Stimulated activated naive B cell treated with anti-CD40 and anti-IgM and Interleukin-4, amounts not matched to agents 10 μg/mL and 1 μg/mL and 100 μg/mL, for 72 hours (primary cell): ENCODE results near the gene DNER.

Experiments
- ATAC-seq, 2 donors: fragments of 150-1000 bp; cut with Tn5 transposase; replicated peaks; 2 replicates each; pipeline ENCODE4 v1.10.0; 2021; ENCODE audit warnings: moderate library complexity in 1 of 2
- DNase-seq: peaks from one replicate; pipeline ENCODE4 v3.0.0; 2021
- H3K27ac Mint-ChIP-seq: one replicate; pipeline ENCODE4 v1.8.0; 2022; ENCODE audit warnings: mild to moderate bottlenecking, mixed read lengths
- H3K27me3 Mint-ChIP-seq, 2 donors: one replicate each; pipeline ENCODE4 v1.8.0; 2022; ENCODE audit warnings: mixed read lengths in 2 of 2
- H3K36me3 Mint-ChIP-seq, 2 donors: one replicate each; pipeline ENCODE4 v1.8.0; 2022; ENCODE audit warnings: mixed read lengths in 2 of 2, mild to moderate bottlenecking in 1 of 2
- H3K4me1 Mint-ChIP-seq, 2 donors: one replicate each; pipeline ENCODE4 v1.8.0; 2022; ENCODE audit warnings: mixed read lengths in 2 of 2, mild to moderate bottlenecking in 1 of 2
- H3K4me3 Mint-ChIP-seq, 2 donors: one replicate each; pipeline ENCODE4 v1.8.0; 2022; ENCODE audit warnings: mild to moderate bottlenecking in 2 of 2, mixed read lengths in 2 of 2, moderate library complexity in 1 of 2
- H3K9me3 Mint-ChIP-seq, 2 donors: one replicate each; pipeline ENCODE4 v1.8.0; 2022; ENCODE audit warnings: mixed read lengths in 2 of 2, mild to moderate bottlenecking in 1 of 2

The DNER gene

DNA sequence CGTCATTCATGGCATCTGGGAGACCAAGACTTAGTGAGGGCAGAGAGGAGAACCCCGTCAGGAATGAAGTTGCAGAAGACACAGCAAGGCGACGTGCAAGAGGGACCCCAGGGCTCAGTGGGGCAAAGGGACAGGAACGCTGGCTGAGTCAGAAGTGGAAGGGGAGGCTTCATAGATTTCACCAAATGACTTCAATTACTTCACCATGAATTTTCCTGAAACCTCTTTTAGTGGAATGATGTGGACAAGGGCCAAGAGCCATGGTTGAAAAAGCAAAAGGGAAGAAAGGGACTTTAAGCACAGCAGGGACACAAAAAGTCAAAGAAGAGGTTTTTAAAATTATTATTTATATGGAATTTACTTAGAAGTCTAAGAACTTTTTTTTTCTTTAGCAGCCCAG is 301.7 kb downstream of the DNER start:
- no peak overlapping the region for H3K4me3 Mint-ChIP-seq
- H3K9me3 Mint-ChIP-seq, result peaks cover 0 to 9% of the 10 kb centered on the region in 2 donors
- H3K27ac Mint-ChIP-seq, result no peak overlapping the region
- H3K36me3 Mint-ChIP-seq, result no peaks in the 10 kb centered on the region
- DNase-seq (no peak), ATAC-seq (no peak)
- peaks cover 7 to 8% of the 10 kb centered on the region in 2 donors for H3K27me3 Mint-ChIP-seq
- H3K4me1 Mint-ChIP-seq, result peaks cover 9 to 20% of the 10 kb centered on the region in 2 donors

DNA sequence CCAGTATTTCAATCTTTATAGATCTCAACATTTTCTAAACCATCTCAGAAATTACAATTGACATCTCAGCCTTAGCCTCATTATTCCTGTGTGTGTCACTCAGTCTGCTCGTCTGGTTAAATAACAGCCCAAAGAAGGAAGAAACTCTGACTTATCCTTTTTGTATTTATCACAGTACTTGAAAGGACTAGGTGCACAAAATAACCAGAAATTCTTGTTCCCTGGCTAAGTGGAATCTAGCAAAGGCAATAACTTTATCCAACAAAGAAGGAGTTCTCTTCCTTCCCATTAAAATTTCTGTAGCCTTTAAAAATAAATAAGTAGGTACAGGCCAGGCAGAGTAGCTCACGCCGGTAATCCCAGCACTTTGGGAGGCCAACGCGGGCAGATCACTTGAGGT is 303.4 kb downstream of the DNER start:
- Mint-ChIP-seq H3K27me3 (peaks cover 7 to 8% of the 10 kb centered on the region in 2 donors), H3K9me3 (peaks cover 0 to 9% of the 10 kb centered on the region in 2 donors), H3K36me3 (no peaks in the 10 kb centered on the region), H3K4me3 (no peak overlapping the region), H3K27ac (no peak overlapping the region), H3K4me1 (peaks cover 2 to 3% of the 10 kb centered on the region in 2 donors)
- DNase-seq, result no peak
- ATAC-seq, result no peak

DNA sequence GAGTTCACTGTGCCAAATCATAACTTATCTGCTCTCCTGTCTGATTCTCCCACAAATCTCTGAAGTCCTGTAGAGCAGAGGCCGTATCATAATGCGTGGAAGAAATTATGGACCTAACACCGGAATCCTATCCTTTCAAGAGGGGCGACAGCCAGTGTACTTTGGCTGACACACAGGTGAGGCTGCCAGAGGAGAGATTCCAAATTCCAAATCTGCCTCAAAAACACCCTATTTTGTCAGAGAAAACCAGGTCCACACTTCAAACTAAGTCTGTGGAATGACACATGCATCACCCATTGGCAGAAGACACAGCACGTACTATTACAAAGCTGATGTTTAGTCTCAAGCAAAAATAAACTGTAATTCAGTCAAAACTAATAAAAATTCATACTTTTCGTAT is 304.1 kb downstream of the DNER start:
- H3K27ac Mint-ChIP-seq, result no peak overlapping the region

DNA sequence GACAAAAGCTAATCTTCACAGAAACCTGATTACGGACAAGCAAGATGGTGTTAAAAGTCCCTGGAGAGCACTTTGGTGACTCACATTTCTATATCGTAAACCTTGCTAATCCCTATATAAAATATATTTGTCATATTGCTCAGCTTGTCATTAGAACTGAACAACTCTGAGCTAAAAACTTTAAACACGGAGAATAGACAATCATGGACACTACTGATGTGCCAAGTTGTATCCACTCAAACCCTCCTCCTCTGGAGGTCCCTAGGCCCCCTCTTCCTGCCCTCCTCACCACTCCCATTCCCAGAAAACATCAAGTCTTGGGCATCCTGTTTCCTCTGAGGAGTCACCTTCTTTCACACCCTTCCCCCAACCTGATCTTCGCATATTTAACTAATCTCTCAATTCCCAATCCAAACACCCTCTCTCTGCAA is 304.6 kb downstream of the DNER start:
- H3K4me1 Mint-ChIP-seq, result no peaks in the 10 kb centered on the region
- peaks cover 7 to 8% of the 10 kb centered on the region in 2 donors for H3K27me3 Mint-ChIP-seq
- no peak overlapping the region for H3K27ac Mint-ChIP-seq
- no peak for ATAC-seq
- H3K4me3 Mint-ChIP-seq, result no peak overlapping the region
- H3K36me3 Mint-ChIP-seq, result no peaks in the 10 kb centered on the region
- DNase-seq, result no peak
- peaks cover 0 to 7% of the 10 kb centered on the region in 2 donors for H3K9me3 Mint-ChIP-seq

More for the DNA sequence above, 304.1 kb downstream of the DNER start:
- Mint-ChIP-seq H3K36me3 (no peaks in the 10 kb centered on the region), H3K4me3 (no peak overlapping the region), H3K9me3 (peaks cover 0 to 7% of the 10 kb centered on the region in 2 donors), H3K4me1 (no peaks in the 10 kb centered on the region), H3K27me3 (peaks cover 7 to 8% of the 10 kb centered on the region in 2 donors)
- DNase-seq, result no peak
- ATAC-seq, result no peak

DNA sequence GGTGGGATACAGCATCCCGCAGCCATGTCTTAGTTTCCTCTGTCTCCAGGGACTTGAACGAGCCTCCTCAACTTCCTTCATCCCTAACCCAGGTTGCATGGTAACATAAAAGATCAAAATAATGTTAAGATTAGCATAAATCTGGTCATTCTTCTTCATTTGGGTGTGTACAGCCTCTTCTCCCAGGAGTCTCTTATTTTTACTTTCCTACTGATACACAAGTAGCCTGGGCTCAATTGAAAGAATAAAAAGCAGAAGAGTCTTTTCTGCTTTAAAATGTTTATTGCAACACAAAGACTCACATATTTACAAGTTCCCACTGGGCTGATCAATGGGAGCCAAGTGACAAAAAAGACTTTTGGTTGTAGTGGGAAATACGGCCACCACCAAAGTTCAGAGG is 305.4 kb downstream of the DNER start:
- no peak overlapping the region for H3K27ac Mint-ChIP-seq
- no peaks in the 10 kb centered on the region for H3K36me3 Mint-ChIP-seq
- no peak overlapping the region for H3K4me3 Mint-ChIP-seq
- peaks cover 1 to 4% of the 10 kb centered on the region in 2 donors for H3K9me3 Mint-ChIP-seq
- peaks cover 7 to 8% of the 10 kb centered on the region in 2 donors for H3K27me3 Mint-ChIP-seq
- no peaks in the 10 kb centered on the region for H3K4me1 Mint-ChIP-seq
- ATAC-seq (no peak), DNase-seq (no peak)

DNA sequence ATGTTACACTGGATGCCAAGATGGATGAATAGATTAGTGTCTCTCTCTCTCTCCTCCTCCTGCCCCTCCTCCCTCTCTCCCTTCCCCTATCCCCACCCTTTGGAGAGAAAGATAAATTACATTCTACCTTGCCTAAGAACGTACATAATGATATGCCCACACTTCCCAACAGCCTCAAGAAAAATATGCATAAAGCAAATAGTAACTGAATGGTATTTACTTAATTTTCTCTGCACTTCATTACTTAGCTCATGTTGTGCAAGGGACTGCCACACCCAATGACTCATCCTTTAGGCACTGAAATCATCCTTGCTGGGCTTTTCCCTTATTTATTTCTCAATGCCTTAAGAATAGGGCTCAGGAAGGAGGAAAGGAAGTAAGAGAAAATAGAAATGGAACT is 306.0 kb downstream of the DNER start:
- Mint-ChIP-seq H3K27ac (no peak overlapping the region), H3K4me3 (no peak overlapping the region), H3K4me1 (no peaks in the 10 kb centered on the region), H3K27me3 (peaks cover 7 to 8% of the 10 kb centered on the region in 2 donors), H3K36me3 (no peaks in the 10 kb centered on the region), H3K9me3 (peaks cover 7 to 8% of the 10 kb centered on the region in 2 donors)
- DNase-seq (no peak), ATAC-seq (no peak)

DNA sequence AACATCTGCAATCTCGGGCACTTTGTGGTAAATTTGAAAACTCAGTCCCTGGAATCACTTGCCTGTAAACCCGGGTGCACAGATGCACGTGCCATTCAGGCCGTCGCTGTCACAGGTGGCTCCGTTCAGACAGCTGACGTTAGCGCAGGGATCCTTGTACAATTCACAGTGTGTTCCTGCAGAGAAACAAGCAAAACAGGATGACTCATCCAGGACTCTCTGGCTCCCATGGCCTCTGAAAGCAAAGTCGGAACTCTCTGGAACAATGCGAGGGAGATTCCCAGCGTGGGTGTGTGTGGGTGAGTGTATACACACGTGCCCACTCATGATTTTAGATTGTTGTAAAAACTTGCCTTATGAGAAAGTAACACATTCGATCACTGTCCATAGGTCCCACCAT is 307.2 kb downstream of the DNER start:
- H3K4me3 Mint-ChIP-seq, result no peak overlapping the region
- H3K27me3 Mint-ChIP-seq, result peaks cover 7 to 8% of the 10 kb centered on the region in 2 donors
- no peak overlapping the region for H3K27ac Mint-ChIP-seq
- H3K4me1 Mint-ChIP-seq, result no peaks in the 10 kb centered on the region
- H3K9me3 Mint-ChIP-seq, result peaks cover 7 to 8% of the 10 kb centered on the region in 2 donors
- H3K36me3 Mint-ChIP-seq, result no peaks in the 10 kb centered on the region
- no peak for ATAC-seq
- DNase-seq, result no peak

DNA sequence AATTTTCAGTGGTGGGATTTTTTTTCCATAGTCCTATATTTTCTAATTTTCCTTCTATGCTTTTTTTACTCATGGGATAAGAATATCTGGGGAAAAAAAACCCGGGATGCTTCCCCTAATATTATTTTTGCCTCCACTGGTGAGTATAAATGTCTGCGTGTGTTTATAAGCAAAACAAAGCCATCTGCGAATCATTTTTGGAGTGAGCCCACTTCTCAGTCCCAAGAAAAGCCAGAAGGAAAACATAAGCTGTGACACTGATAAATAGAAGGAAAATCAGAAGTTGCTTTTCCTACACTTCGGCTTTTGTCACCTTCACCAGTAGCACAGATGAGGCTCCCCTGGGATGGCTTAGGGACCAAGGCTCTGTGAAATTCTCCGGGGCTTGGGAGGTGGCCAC is 308.6 kb downstream of the DNER start:
- Mint-ChIP-seq H3K4me1 (no peaks in the 10 kb centered on the region), H3K9me3 (peaks cover 7 to 8% of the 10 kb centered on the region in 2 donors), H3K36me3 (no peaks in the 10 kb centered on the region), H3K4me3 (no peak overlapping the region), H3K27me3 (peaks cover 7 to 8% of the 10 kb centered on the region in 2 donors), H3K27ac (no peak overlapping the region)
- DNase-seq (no peak), ATAC-seq (no peak)

DNA sequence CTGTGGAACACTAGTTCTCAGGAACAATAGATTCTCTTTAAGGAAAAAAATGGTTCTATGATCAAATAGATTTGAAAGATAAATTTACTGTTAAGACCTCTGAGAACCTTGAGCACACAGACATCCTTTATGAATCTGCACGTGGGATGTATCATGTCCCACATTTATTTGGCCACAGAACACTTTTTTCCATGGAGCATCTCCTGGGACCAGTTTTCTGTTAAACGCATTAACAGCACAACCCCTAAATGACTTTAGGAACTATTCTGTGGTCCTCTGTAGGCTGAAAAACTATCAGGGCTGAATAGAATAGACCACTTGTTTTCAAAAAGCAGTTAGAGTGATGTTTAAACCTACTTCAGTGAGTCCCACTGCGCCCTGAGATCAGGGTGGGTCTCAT is 311.1 kb downstream of the DNER start:
- no peak for ATAC-seq
- Mint-ChIP-seq H3K27ac (no peak overlapping the region), H3K27me3 (no peaks in the 10 kb centered on the region), H3K4me3 (no peak overlapping the region), H3K9me3 (peaks cover 4 to 7% of the 10 kb centered on the region in 2 donors), H3K4me1 (no peaks in the 10 kb centered on the region), H3K36me3 (no peaks in the 10 kb centered on the region)
- DNase-seq, result no peak

DNA sequence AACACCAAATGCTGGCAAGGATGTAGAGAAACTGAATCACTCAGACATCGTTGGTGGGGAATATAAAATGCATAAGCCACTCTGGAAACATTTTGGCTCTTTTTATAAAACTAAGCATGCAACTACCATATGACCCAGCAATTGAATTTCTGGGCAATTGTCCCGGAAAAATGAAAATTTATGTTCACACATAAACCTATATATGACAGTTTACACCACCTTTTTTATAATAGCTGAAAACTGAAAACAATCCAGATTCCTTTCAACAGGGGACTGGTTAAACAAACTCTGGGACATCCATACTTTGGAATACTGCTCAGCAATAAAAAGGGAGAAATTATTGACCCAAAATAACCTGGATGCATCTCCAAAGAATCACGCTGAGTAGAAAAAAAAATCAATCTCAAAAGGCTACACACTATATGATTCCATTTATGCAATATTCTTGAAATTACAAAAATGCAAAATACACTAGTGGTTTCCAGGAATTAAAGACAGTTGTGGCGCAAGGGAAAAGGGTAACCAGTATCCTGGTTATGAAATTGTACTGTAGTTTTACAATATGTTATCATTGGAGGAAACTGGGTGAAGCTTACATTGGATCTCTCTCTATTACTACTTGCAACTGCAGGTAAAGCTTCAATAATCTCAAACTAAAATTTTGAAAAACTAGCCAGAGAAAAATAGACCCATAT is 313.0 kb downstream of the DNER start:
- Mint-ChIP-seq H3K36me3 (no peaks in the 10 kb centered on the region), H3K9me3 (peaks cover 10 to 12% of the 10 kb centered on the region in 2 donors), H3K27ac (no peak overlapping the region), H3K4me3 (no peak overlapping the region), H3K27me3 (peaks cover 0 to 5% of the 10 kb centered on the region in 2 donors), H3K4me1 (no peaks in the 10 kb centered on the region)
- no peak for ATAC-seq
- DNase-seq, result no peak

DNA sequence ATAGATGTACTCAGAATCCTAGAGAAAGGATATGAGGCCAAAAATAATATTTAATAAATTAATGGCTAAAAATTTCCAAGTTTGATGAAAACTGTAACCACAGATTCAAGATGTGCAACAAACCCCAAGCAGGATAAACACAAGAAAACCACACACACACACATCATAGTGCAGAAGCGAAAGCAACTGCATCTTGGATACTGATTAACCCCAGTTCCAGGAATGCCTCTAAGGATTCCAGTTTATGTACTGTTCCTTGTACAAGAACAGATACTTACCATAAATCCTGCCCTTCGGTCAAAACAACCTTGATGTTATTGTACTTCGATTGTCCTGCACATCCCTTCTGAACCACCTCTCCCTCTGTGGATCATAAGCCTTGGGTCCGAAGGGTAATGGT is 320.4 kb downstream of the DNER start:
- peaks cover 16% of the 10 kb centered on the region in 2 donors for H3K9me3 Mint-ChIP-seq
- no peaks in the 10 kb centered on the region for H3K36me3 Mint-ChIP-seq
- H3K4me1 Mint-ChIP-seq, result no peaks in the 10 kb centered on the region
- no peak for ATAC-seq
- H3K27ac Mint-ChIP-seq, result no peak overlapping the region
- DNase-seq, result no peak
- H3K4me3 Mint-ChIP-seq, result no peak overlapping the region
- peaks cover 0 to 5% of the 10 kb centered on the region in 2 donors for H3K27me3 Mint-ChIP-seq

DNA sequence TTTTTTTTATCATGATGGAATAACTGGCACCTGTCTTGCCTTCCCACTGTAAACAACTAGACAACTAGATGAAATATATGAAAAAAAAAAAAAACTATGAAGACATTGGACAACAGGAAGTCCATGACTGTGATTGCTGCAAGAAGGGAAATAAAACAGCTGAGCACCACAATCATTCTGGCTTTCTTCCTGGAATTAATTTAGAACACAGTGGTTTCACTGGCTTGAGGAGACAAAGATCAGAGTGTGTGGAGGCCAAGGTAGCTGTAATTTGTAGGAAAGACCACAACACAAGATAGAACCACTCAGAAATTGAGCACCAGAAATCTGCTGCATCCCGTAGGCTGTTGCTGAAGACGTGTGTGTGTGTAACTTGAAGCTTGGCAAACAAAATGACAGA is 322.2 kb downstream of the DNER start:
- Mint-ChIP-seq H3K36me3 (no peaks in the 10 kb centered on the region), H3K27me3 (peaks cover 0 to 5% of the 10 kb centered on the region in 2 donors), H3K9me3 (peaks cover 10 to 11% of the 10 kb centered on the region in 2 donors), H3K4me3 (no peak overlapping the region), H3K4me1 (no peaks in the 10 kb centered on the region), H3K27ac (no peak overlapping the region)
- no peak for DNase-seq
- no peak for ATAC-seq

DNA sequence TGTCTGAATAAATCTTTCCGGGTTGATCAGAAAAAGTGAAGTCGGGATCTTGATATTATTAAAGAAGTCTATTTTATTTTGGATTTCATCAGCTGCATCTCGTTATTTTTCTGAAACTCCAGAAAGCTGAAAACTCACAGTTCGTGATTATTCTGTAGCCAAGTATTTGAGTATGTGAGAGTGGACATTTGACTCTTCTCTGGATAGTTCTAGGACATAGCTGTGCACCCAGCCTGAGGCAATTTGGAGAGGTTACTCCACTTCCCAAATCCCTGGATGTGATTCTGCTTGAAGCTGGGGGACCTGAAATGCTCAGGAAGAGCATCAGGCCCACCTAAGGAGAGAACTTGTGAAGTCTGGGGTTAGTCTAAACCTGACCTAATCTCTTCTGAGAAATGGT is 325.6 kb downstream of the DNER start:
- Mint-ChIP-seq H3K9me3 (peaks cover 18 to 21% of the 10 kb centered on the region in 2 donors), H3K4me3 (no peak overlapping the region), H3K4me1 (no peaks in the 10 kb centered on the region), H3K36me3 (peaks cover 0 to 2% of the 10 kb centered on the region in 2 donors), H3K27me3 (no peaks in the 10 kb centered on the region), H3K27ac (no peak overlapping the region)
- DNase-seq, result no peak
- no peak for ATAC-seq

DNA sequence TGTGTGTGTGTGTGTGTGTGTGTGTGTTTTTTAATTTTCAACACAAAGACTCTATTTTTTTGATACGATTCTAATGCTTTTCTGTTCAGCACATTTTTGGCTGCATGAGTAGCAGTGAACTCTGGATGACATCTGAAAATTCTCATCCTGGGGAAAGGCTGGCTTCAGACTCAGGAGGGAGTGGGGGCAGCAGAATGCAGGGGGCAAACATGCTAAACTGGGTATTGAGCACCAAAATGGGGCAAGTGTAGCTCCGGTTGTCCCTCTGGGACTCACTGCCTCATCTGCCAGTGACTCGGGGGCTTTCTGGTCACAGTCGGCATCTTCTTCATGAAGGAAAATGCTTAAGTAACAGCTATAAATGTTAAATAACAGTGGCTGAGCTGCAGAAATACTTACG is 326.5 kb downstream of the DNER start:
- DNase-seq (no peak), ATAC-seq (no peak)
- Mint-ChIP-seq H3K9me3 (peaks cover 19 to 24% of the 10 kb centered on the region in 2 donors), H3K4me1 (no peaks in the 10 kb centered on the region), H3K27ac (no peak overlapping the region), H3K4me3 (no peak overlapping the region), H3K36me3 (peaks cover 0 to 2% of the 10 kb centered on the region in 2 donors), H3K27me3 (no peaks in the 10 kb centered on the region)

DNA sequence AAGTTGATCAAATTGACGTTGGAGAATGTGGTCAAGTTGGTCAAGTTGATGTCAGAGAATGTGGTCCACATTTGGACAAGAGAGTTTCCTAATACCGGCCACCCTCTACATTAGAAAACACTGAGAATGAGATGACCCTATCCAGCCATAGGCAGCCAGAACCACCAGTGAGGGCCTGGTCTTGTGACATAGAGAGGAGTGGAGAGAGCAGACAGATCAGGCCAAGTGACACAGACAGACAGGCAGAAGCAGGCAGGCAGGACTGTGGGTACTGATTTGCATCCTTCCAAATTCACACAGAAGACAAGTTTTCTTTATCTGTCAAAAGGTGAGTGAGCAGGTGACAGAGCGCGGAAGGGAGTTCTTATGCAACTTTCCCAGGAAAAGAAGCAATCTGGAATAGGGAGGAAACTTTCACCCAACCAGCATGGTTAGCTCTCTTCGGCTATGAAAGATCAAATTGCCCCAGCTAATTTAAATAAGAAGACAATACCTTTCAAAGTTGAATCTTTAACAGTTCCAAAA is 334.2 kb downstream of the DNER start:
- Mint-ChIP-seq H3K27ac (no peak overlapping the region), H3K27me3 (peaks cover 5 to 6% of the 10 kb centered on the region in 2 donors), H3K4me1 (no peaks in the 10 kb centered on the region), H3K9me3 (peaks cover 16 to 19% of the 10 kb centered on the region in 2 donors), H3K4me3 (no peak overlapping the region), H3K36me3 (peaks cover 0 to 2% of the 10 kb centered on the region in 2 donors)
- DNase-seq (no peak), ATAC-seq (no peak)
